Measurements from ENCODE around the gene SLCO4A1. TPM values are rescaled to one million over a fixed set of nuclear protein-coding genes. Genes with fewer than 3 reads are reported as not detected.
A peak's percentile ranks its signal among the peaks of the same experiment; 100 is the strongest.

Gene SLCO4A1
- total and polyA plus RNA-seq, 2 donors (not counting 1 experiment from before 2014, with no cell fraction given) = 2.1 to 79.5 TPM

- WGBS (ENCODE audit: insufficient coverage) = 93% methylated on average over 17 of the region's 21 CpGs
- peak overlapping the region; percentile 66 for H3K4me2 ChIP-seq (replicated peaks; ENCODE audit: low read depth, low read length, poor library complexity, severe bottlenecking)
- H4K20me1 ChIP-seq (ENCODE audit: control insufficient read depth, insufficient read depth, low read length, poor library complexity, severe bottlenecking) = no peaks in the 10 kb centered on the region
- intact Hi-C loops (cut with micrococcal nuclease) = loop anchor here (10.0 kb wide), 1 partner anchor 53 kb away; no protein-coding TSS in a partner anchor
- no peak for ATAC-seq (ENCODE audit: low read depth)
- no peak overlapping the region for H3K9ac ChIP-seq (ENCODE audit: low read length)
- H3K4me1 ChIP-seq (ENCODE audit: control insufficient read depth in 2 of 2, insufficient read depth in 2 of 2, low read length in 2 of 2) = peaks cover 50 to 56% of the 10 kb centered on the region in 2 donors
- H3K27me3 ChIP-seq (replicated peaks in 1 of 4; ENCODE audit: control extremely low read depth in 1 of 4, control insufficient read depth in 3 of 4, insufficient read depth in 4 of 4, low read length in 3 of 4) = no peaks in the 10 kb centered on the region
- peaks cover 46% of the 10 kb centered on the region for H3K4me1 Mint-ChIP-seq
- ChIA-PET CTCF (interaction anchor here (2.7 to 3.2 kb wide), 2 partner anchors 10 to 108 kb away, joined by 10 to 22 read pairs; no protein-coding TSS in a partner anchor), POLR2A (interaction anchor here (0.9 to 1.6 kb wide), 2 partner anchors 9 to 16 kb away, joined by 4 to 6 read pairs; no protein-coding TSS in a partner anchor)
- no peak overlapping the region for H3K27ac ChIP-seq (ENCODE audit: low read length in 2 of 2)
- peaks cover 0 to 8% (median 0%) of the 10 kb centered on the region in 3 donors for H3K9me3 ChIP-seq (ENCODE audit: control extremely low read depth in 1 of 3, control insufficient read depth in 2 of 3, insufficient read depth in 1 of 3, low read length in 2 of 3)
- no peak overlapping the region for H2AFZ ChIP-seq (ENCODE audit: insufficient read depth, low read depth, low read length, poor library complexity, severe bottlenecking)
- peak overlapping the region; percentile 2 for H3K27ac Mint-ChIP-seq
- H3K36me3 ChIP-seq (replicated peaks in 1 of 2; ENCODE audit: control extremely low read depth in 1 of 2, control insufficient read depth in 1 of 2, extremely low read depth in 1 of 2, insufficient read depth in 2 of 2, low read length in 1 of 2) = no peaks in the 10 kb centered on the region
- no peak for DNase-seq
- H3K27me3 Mint-ChIP-seq = peaks cover 3% of the 10 kb centered on the region
- no peaks in the 10 kb centered on the region for H3K79me2 ChIP-seq (ENCODE audit: control insufficient read depth, insufficient read depth, low read length)
- TF ChIP-seq CTCF (IDR thresholded peaks at IDR 0.05) = no peak
- TF ChIP-seq EZH2 (IDR thresholded peaks at IDR 0.05; ENCODE audit: borderline replicate concordance, insufficient read depth, low read depth, low read length, poor library complexity, severe bottlenecking) = no peak
- peaks cover 2% of the 10 kb centered on the region for H3K9me3 Mint-ChIP-seq (ENCODE audit: insufficient read depth)
- H3K4me3 Mint-ChIP-seq = peak overlapping the region; percentile 57
- no peak overlapping the region for H3K4me3 ChIP-seq (ENCODE audit: control extremely low read depth in 1 of 5, extremely low read depth in 1 of 5, insufficient read depth in 1 of 5, low read depth in 2 of 5, low read length in 4 of 5)
Observed at GRCh38 chr20:62607366-62608217, 34.7 kb upstream of the SLCO4A1 start.

- no peaks in the 10 kb centered on the region for H3K27me3 ChIP-seq (replicated peaks in 1 of 4; ENCODE audit: control extremely low read depth in 1 of 4, control insufficient read depth in 3 of 4, insufficient read depth in 4 of 4, low read length in 3 of 4)
- H3K27ac ChIP-seq (ENCODE audit: low read length in 2 of 2) = no peak overlapping the region
Observed at GRCh38 chr20:62608218-62608565, 34.1 kb upstream of the SLCO4A1 start.

More at GRCh38 chr20:62608218-62608565, 34.1 kb upstream of the SLCO4A1 start:
- no peak overlapping the region for H3K9ac ChIP-seq (ENCODE audit: low read length)
- H2AFZ ChIP-seq (ENCODE audit: insufficient read depth, low read depth, low read length, poor library complexity, severe bottlenecking) = no peak overlapping the region
- TF ChIP-seq EZH2 (IDR thresholded peaks at IDR 0.05; ENCODE audit: borderline replicate concordance, insufficient read depth, low read depth, low read length, poor library complexity, severe bottlenecking) = no peak
- no peak for TF ChIP-seq CTCF (IDR thresholded peaks at IDR 0.05)
- Mint-ChIP-seq H3K4me3 (no peak overlapping the region), H3K9me3 (ENCODE audit: insufficient read depth) (peaks cover 2% of the 10 kb centered on the region), H3K27me3 (peaks cover 3% of the 10 kb centered on the region), H3K27ac (no peak overlapping the region), H3K4me1 (peaks cover 40% of the 10 kb centered on the region)
- H3K9me3 ChIP-seq (ENCODE audit: control extremely low read depth in 1 of 3, control insufficient read depth in 2 of 3, insufficient read depth in 1 of 3, low read length in 2 of 3) = peaks cover 0 to 8% (median 0%) of the 10 kb centered on the region in 3 donors
- DNase-seq = no peak
- no peaks in the 10 kb centered on the region for H4K20me1 ChIP-seq (ENCODE audit: control insufficient read depth, insufficient read depth, low read length, poor library complexity, severe bottlenecking)
- ATAC-seq (ENCODE audit: low read depth) = no peak
- no peak overlapping the region for H3K4me3 ChIP-seq (ENCODE audit: control extremely low read depth in 1 of 5, extremely low read depth in 1 of 5, insufficient read depth in 1 of 5, low read depth in 2 of 5, low read length in 4 of 5)
- H3K4me1 ChIP-seq (ENCODE audit: control insufficient read depth in 2 of 2, insufficient read depth in 2 of 2, low read length in 2 of 2) = peaks cover 44 to 50% of the 10 kb centered on the region in 2 donors
- H3K4me2 ChIP-seq (replicated peaks; ENCODE audit: low read depth, low read length, poor library complexity, severe bottlenecking) = no peak overlapping the region
- 95% methylated on average over 8 of the region's 14 CpGs for WGBS (ENCODE audit: insufficient coverage)
- H3K79me2 ChIP-seq (ENCODE audit: control insufficient read depth, insufficient read depth, low read length) = no peaks in the 10 kb centered on the region
- H3K36me3 ChIP-seq (replicated peaks in 1 of 2; ENCODE audit: control extremely low read depth in 1 of 2, control insufficient read depth in 1 of 2, extremely low read depth in 1 of 2, insufficient read depth in 2 of 2, low read length in 1 of 2) = no peaks in the 10 kb centered on the region
- ChIA-PET CTCF (no interaction called here), POLR2A (no interaction called here)
- intact Hi-C loops (cut with micrococcal nuclease) = loop anchor here (10.0 kb wide), 1 partner anchor 53 kb away; no protein-coding TSS in a partner anchor

Data from B cell (primary cell).